ENCODE measurements around the gene PLXNC1.

PLXNC1 gene

GRCh38 chr12:94183708-94184379 is 35.5 kb downstream of the PLXNC1 start:
- no peak for DNase-seq

DNA sequence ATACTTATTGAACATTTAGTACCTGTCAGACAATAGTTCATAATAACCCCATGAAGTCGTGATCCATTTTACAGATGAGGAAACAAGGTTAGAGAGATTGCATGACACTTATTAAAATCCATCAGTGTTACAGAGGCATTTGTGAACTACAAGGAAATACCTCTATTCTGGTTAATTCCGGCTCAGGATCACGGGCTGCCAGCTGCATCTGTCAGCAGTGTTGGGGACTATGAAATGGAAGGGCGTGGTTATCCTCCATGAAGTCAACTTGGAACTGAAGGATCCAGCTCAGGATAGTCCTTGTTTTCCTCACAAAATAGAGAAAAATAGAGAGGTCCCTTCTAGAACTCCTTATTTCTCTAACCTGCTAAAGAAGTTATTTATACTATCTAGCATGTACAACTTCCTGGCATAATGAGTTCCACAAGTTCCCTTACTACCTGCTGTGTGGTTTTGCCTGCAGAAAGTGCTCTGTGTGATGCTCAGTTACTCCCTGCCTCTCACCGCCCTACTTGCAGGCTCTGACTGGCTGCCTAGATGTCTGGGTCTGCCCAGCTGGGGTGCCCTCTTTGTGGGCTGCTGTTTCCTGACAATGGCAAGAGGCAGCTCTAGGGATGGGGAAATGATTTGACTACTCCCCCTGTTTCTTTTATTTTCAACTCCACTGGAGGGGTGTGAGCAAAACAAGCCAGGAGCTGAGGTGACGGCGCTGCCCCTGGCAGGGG is 36.8 kb downstream of the PLXNC1 start:
- DNase-seq, result no peak

DNA sequence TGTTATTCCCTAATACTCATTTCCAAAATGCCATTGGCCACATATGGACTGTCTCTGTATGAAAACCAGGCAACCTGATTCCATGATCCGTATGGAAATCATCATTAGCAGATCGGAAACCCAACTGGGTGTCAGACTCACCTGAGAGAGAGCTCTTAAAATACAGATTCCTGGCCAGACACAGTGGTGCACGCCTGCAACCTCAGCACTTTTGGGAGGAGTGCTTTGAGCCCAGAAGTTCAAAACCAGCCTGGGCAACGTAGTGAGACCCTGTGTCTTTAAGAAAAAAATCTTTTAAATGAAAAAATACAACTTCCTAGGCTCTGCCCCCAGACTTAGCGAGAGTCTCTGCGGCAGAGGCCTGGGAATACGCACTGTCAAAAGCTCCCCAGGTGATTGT is 37.4 kb downstream of the PLXNC1 start:
- no peak for DNase-seq

- no peak for DNase-seq
These were observed 38.2 kb downstream of the PLXNC1 start for GRCh38 chr12:94186278-94187241.

DNA sequence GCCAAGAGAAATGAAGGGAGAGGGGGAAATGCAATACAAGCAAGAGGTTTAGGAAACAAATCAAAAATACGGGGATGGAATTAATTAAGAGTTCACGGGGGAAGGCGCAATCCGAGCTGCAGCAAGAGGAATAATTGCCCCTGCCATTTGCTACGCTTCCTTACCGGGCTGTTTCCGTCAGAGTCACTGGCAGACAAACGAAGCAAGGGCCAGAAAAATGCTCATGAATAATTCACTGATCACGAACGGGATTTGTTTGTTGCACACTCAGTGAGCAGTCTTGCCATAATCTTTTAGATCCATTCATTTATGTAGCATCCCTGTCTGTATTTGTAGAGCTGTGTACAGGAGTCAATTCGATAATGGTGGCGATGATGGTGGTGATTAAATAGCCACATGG is 39.0 kb downstream of the PLXNC1 start:
- DNase-seq, result no peak

DNA sequence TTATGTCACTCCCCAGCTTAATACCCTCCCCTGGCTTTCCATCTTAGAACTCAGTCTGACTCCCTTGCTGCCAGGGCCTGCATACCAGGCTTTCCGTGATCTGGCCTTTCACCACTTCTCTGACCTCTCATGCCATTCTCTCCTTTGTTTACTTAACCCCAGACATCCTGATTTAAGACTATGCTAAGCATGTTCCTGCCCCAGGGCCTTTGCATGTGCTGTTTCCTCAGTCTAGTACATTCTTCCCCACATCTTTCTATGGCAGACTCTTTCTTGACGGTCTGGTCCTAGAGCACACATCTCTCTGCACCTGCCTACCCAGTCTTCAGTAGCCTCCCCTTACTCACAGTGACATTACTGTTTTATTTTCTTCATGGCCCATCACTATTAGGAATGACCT is 42.2 kb downstream of the PLXNC1 start:
- DNase-seq, result no peak

DNA sequence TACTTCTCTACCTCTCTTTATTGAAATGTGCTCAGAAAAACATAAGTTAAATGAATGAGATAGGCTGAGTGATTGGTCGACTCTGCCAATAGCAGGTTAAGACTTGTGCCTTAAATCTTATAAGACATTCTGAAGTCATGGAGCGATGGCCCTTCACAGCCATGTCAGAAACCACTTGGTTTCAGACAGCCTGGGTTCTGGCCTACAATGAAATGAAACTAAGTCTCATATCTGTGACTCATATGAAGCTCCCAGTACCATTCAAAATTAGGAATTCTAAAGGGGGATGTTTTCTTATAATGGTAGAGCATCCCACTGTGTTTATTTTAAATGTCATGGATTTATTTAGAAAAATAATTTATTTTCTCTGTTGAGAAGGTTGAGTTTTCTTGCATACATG is 42.6 kb downstream of the PLXNC1 start:
- DNase-seq, result no peak

DNA sequence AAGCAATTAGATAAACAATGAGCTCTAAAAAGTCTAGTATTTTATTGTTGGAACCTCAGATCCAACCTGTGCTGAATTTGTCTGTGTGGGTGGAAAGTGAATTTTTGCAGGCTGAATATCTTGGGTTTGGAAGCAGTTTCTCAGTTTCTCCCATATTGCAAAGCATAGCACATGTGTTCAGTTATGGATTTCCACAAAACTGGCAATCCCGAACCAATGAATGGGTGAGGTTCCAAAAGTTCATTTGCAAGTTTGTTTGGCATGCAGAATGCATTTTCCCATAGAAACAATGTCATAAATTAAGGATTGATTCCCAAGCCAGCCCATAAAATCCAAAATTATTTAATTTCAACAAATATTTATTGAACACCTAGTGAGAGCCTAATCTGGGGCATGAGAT is 43.4 kb downstream of the PLXNC1 start:
- DNase-seq, result no peak

GRCh38 chr12:94192506-94192905 is 44.1 kb downstream of the PLXNC1 start:
- no peak for DNase-seq

DNA sequence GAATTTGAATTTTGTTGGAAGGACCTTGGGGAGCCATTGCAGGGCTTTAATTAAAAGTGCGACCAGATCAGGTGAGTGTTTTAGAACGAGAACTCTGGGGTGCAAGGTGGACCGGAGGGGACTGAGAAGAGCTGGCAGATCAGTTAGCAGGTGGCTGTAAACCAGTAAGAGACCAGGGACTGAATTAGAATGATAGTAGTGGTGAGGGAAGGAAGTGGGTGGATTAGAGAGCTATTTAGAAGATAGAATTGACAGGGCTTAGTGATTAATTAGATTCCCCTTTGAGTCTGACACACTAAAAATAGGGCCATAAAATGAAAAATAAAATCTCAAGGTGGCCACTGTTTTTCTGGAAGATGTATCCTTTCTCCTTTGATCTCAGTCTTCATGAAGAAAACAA is 44.8 kb downstream of the PLXNC1 start:
- DNase-seq, result no peak

DNA sequence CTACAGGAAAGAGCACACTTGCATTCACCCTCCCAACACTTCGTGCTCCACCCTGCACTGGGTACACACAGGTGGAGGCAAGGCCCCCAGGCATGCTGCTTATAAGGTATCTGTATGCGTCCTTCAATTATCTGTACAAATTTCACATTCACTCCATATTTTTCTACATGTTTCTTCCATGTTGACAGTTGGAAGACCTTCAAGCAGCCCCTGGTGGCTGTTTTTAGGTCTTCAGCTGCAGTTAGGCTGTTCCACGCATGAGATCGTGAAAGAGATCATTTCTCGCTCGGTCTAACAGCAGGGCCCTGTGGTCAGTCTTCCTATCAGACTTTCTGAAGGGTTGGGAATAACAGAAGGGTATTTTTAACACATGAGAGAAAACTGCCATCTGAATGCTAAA is 47.1 kb downstream of the PLXNC1 start:
- DNase-seq, result no peak

GRCh38 chr12:94198469-94198868 is 50.1 kb downstream of the PLXNC1 start:
- DNase-seq, result no peak

GRCh38 chr12:94198872-94199271 is 50.5 kb downstream of the PLXNC1 start:
- DNase-seq, result no peak

- no peak for DNase-seq
These were observed 51.7 kb downstream of the PLXNC1 start for GRCh38 chr12:94200069-94200468.

GRCh38 chr12:94200695-94201094 is 52.3 kb downstream of the PLXNC1 start:
- no peak for DNase-seq

DNA sequence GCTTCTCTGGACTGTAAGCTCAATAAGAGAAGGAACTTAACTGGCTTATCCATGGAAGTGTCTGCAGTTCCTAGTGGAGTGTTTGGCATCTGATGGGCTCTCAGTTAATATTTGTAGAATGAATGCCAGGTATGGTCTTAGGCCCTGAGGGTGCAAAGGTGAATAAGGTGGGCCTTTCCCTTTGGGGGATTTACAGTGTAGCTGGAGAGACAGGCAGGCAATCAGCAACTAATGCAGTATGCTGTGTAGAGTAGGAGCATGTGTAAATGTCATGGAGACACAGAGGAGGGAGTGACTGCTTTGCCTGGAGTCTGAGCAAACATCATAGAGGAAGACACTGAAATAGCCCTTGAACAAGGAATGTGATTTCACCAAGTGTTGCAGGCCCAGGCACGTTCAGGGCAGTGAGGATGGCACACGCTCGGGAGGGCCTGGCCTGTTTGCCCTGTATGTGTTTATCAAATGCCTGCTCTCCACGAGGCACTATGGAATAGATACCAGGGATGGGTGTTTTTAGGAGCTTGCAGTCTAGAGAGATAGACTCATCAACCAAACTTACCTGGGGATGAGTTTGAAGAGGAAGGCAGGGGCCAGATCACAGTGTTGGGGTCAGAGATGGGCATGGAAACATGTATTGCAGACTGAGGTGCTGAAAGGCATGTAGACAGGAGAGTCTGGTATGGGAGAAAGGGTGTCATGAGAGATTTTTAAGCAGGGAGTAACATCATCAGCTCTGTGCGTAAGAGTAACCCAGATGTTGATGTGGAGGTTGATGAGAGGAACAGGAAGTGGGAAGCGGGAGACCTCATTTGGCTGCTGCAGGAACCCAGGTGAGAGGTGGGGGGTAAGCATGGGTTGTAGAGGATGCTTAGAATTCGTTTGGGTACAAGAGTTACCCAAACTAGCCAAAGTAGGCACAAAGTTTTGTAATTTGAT is 54.1 kb downstream of the PLXNC1 start:
- DNase-seq, result no peak

GRCh38 chr12:94203181-94203546 is 54.8 kb downstream of the PLXNC1 start:
- no peak for DNase-seq

GRCh38 chr12:94203796-94204195 is 55.4 kb downstream of the PLXNC1 start:
- no peak for DNase-seq

- DNase-seq, result no peak
These were observed 56.3 kb downstream of the PLXNC1 start for GRCh38 chr12:94204499-94205247.

- DNase-seq, result no peak
These were observed 57.4 kb downstream of the PLXNC1 start for GRCh38 chr12:94205822-94206221.

- DNase-seq, result no peak
These were observed 58.5 kb downstream of the PLXNC1 start for GRCh38 chr12:94206886-94207285.

DNA sequence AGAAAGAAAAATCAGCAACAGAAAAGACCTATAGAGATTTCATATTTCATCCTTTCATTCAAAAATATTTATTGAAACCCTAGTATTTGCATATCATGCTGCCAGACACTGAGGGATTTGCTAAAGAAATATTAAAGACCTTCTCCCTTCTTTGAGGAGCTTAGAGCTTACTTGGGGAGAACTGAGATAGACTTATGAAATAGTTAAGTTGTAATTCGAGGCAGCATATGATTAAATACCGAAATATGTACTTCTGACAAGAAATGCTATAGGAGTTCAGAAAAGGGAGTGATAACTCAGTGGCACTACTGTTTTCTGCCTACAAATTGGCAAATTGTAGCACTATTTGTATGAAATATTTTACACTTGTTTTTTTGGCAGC is 59.1 kb downstream of the PLXNC1 start:
- DNase-seq, result no peak
